ENCODE measurements around the gene ACP7. TPM values are rescaled to one million over a fixed set of nuclear protein-coding genes. Genes with fewer than 3 reads are reported as not detected.
"Not testable (repeated sequence)": the region's sequence is repeated elsewhere in the genome, so short reads cannot be mapped to it uniquely, and the experiment has no call there.

ACP7 gene
- total RNA-seq, 2 experiments from 2014 or later: not detected

GRCh38 chr19:39142630-39143029 is 58.5 kb downstream of the ACP7 start:
- H3K27me3 Mint-ChIP-seq: no peaks in the 10 kb centered on the region
- ATAC-seq: no peak
- CTCF ChIA-PET: no interaction called here

GRCh38 chr19:39143757-39144289 is 59.7 kb downstream of the ACP7 start:
- not testable (repeated sequence) for H3K27me3 Mint-ChIP-seq
- POLR2A ChIA-PET: interaction anchor here (1.2 kb wide), 1 partner anchor 11 kb away, joined by 4 read pairs; no protein-coding TSS in a partner anchor

More at GRCh38 chr19:39142630-39143029, 58.5 kb downstream of the ACP7 start:
- POLR2A ChIA-PET: no interaction called here
- H3K36me3 Mint-ChIP-seq (ENCODE audit: low read depth): peaks cover 1% of the 10 kb centered on the region
- no peak overlapping the region for H3K4me3 Mint-ChIP-seq
- intact Hi-C loops (cut with micrococcal nuclease): no loop called here
- H3K27ac Mint-ChIP-seq: no peak overlapping the region
- no peak for DNase-seq
- no peaks in the 10 kb centered on the region for H3K9me3 Mint-ChIP-seq
- H3K4me1 Mint-ChIP-seq (ENCODE audit: low read depth): peaks cover 10% of the 10 kb centered on the region
- TF ChIP-seq CTCF (IDR thresholded peaks at IDR 0.05): no peak

GRCh38 chr19:39144290-39145071 is 60.3 kb downstream of the ACP7 start:
- intact Hi-C loops (cut with micrococcal nuclease): no loop called here
- peaks cover 10% of the 10 kb centered on the region for H3K4me1 Mint-ChIP-seq (ENCODE audit: low read depth)
- ChIA-PET POLR2A (interaction anchor here (0.5 to 1.2 kb wide), 4 partner anchors 11 to 253 kb away, joined by 3 to 4 read pairs (median 3); no protein-coding TSS in a partner anchor), CTCF (interaction anchor here (1.2 to 1.6 kb wide), 2 partner anchors 34 to 92 kb away, joined by 3 to 4 read pairs; no protein-coding TSS in a partner anchor)
- TF ChIP-seq CTCF (IDR thresholded peaks at IDR 0.05): no peak
- DNase-seq: no peak
- ATAC-seq: no peak
- H3K27me3 Mint-ChIP-seq: no peaks in the 10 kb centered on the region
- no peak overlapping the region for H3K27ac Mint-ChIP-seq
- peaks cover 5% of the 10 kb centered on the region for H3K36me3 Mint-ChIP-seq (ENCODE audit: low read depth)
- no peaks in the 10 kb centered on the region for H3K9me3 Mint-ChIP-seq
- H3K4me3 Mint-ChIP-seq: no peak overlapping the region

More at GRCh38 chr19:39143757-39144289, 59.7 kb downstream of the ACP7 start:
- H3K27ac Mint-ChIP-seq; intact Hi-C loops (cut with micrococcal nuclease); H3K9me3 Mint-ChIP-seq; ATAC-seq; H3K4me3 Mint-ChIP-seq; H3K4me1 Mint-ChIP-seq (ENCODE audit: low read depth); H3K36me3 Mint-ChIP-seq (ENCODE audit: low read depth); CTCF ChIA-PET; DNase-seq: not testable (repeated sequence)

GRCh38 chr19:39145180-39145953 is 61.2 kb downstream of the ACP7 start:
- no peak for ATAC-seq
- no peaks in the 10 kb centered on the region for H3K27me3 Mint-ChIP-seq
- peaks cover 10% of the 10 kb centered on the region for H3K4me1 Mint-ChIP-seq (ENCODE audit: low read depth)
- H3K4me3 Mint-ChIP-seq: no peak overlapping the region
- no peak for TF ChIP-seq CTCF (IDR thresholded peaks at IDR 0.05)
- no peak for DNase-seq
- H3K36me3 Mint-ChIP-seq (ENCODE audit: low read depth): peaks cover 5% of the 10 kb centered on the region
- H3K27ac Mint-ChIP-seq: no peak overlapping the region
- no peaks in the 10 kb centered on the region for H3K9me3 Mint-ChIP-seq
- intact Hi-C loops (cut with micrococcal nuclease): no loop called here
- CTCF ChIA-PET: interaction anchor here (0.8 to 1.6 kb wide), 3 partner anchors 8 to 93 kb away, joined by 3 to 4 read pairs (median 3); no protein-coding TSS in a partner anchor
- POLR2A ChIA-PET: interaction anchor here (1.0 to 1.2 kb wide), 3 partner anchors 10 to 252 kb away, joined by 3 to 4 read pairs (median 3); no protein-coding TSS in a partner anchor

GRCh38 chr19:39146091-39146490 is 61.9 kb downstream of the ACP7 start:
- H3K27me3 Mint-ChIP-seq: no peaks in the 10 kb centered on the region
- no peak overlapping the region for H3K27ac Mint-ChIP-seq
- intact Hi-C loops (cut with micrococcal nuclease): no loop called here
- H3K4me1 Mint-ChIP-seq (ENCODE audit: low read depth): peaks cover 11% of the 10 kb centered on the region
- DNase-seq (no peak), ATAC-seq (no peak)
- ChIA-PET CTCF (interaction anchor here (0.8 to 1.6 kb wide), 3 partner anchors 9 to 93 kb away, joined by 3 to 4 read pairs (median 3); no protein-coding TSS in a partner anchor), POLR2A (no interaction called here)
- H3K36me3 Mint-ChIP-seq (ENCODE audit: low read depth): peaks cover 5% of the 10 kb centered on the region
- H3K4me3 Mint-ChIP-seq: no peak overlapping the region
- no peak for TF ChIP-seq CTCF (IDR thresholded peaks at IDR 0.05)
- H3K9me3 Mint-ChIP-seq: no peaks in the 10 kb centered on the region
